Stimulated activated CD8-positive, alpha-beta memory T cell treated with anti-CD3 and anti-CD28 coated beads, Interleukin-12 subunit alpha, Interleukin-12 subunit beta, amount 100 ng/mL, for 4 hours (primary cell): ENCODE measurements around the gene CENATAC.
A peak's percentile ranks its signal among the peaks of the same experiment; 100 is the strongest.
"Not testable (repeated sequence)": the region's sequence is repeated elsewhere in the genome, so short reads cannot be mapped to it uniquely, and the experiment has no call there.

Experiments used
- DNase-seq: peaks from one replicate; pipeline ENCODE4 v3.0.0-alpha.2; 2020; ENCODE audit warnings: low read depth

The CENATAC gene

GRCh38 chr11:119054418-119054817 is 56.5 kb downstream of the CENATAC start:
- no peak for DNase-seq

GRCh38 chr11:119055901-119056300 is 58.0 kb downstream of the CENATAC start:
- no peak for DNase-seq

- no peak for DNase-seq
Measured at GRCh38 chr11:119056421-119056999, 58.6 kb downstream of the CENATAC start.

GRCh38 chr11:119057000-119057769 is 59.2 kb downstream of the CENATAC start, which contains the start of gene HYOU1:
Gene HYOU1 (minus strand): TSS chr11:119057205. CDS start chr11:119056160, 1,045 bp downstream.
- DNase-seq = peak; percentile 99

- not testable (repeated sequence) for DNase-seq
Measured at GRCh38 chr11:119059128-119059527, 61.2 kb downstream of the CENATAC start.

GRCh38 chr11:119061256-119061655 is 63.3 kb downstream of the CENATAC start:
- DNase-seq = no peak

- DNase-seq = no peak
Measured at GRCh38 chr11:119062779-119063178, 64.8 kb downstream of the CENATAC start.

GRCh38 chr11:119065369-119065768 is 67.4 kb downstream of the CENATAC start:
- no peak for DNase-seq
